Mesenchymal stem cell (in vitro differentiated cells and primary cell): ENCODE results near the gene MAP3K4.

ENCODE experiments used
- DNase-seq: peaks from one replicate; pipeline ENCODE4 v3.0.0-alpha.2; 2013
- H2AFZ ChIP-seq: one replicate; pipeline ENCODE4 v1.6.1; 2013; ENCODE audit warnings: low read depth, mild to moderate bottlenecking, control low read depth, inconsistent platforms, low read length, moderate library complexity
- H2AK5ac ChIP-seq: 2 replicates; pipeline ENCODE4 v1.6.1; 2013; ENCODE audit warnings: low read length, moderate library complexity, mild to moderate bottlenecking, inconsistent platforms; ENCODE audit not compliant: severe bottlenecking
- H2BK120ac ChIP-seq: one replicate; pipeline ENCODE4 v1.6.1; 2013; ENCODE audit warnings: low read depth, mild to moderate bottlenecking, inconsistent platforms, low read length, moderate library complexity
- H2BK12ac ChIP-seq, 2 experiments: one replicate each; pipeline ENCODE4 v1.6.1; 2013; ENCODE audit warnings: inconsistent platforms in 2 of 2, low read length in 2 of 2, mild to moderate bottlenecking in 2 of 2, moderate library complexity in 2 of 2, control low read depth in 1 of 2
- H2BK15ac ChIP-seq: one replicate; pipeline ENCODE4 v1.6.1; 2013; ENCODE audit warnings: mild to moderate bottlenecking, low read depth, inconsistent platforms; ENCODE audit not compliant: poor library complexity, severe bottlenecking
- H2BK5ac ChIP-seq: 2 replicates; pipeline ENCODE4 v1.6.1; 2013; ENCODE audit warnings: low read depth, mild to moderate bottlenecking, low read length, control low read depth, inconsistent platforms; ENCODE audit not compliant: poor library complexity, severe bottlenecking
- H3K14ac ChIP-seq, 2 experiments: one replicate each; pipeline ENCODE4 v1.6.1; 2013; ENCODE audit warnings: inconsistent platforms in 2 of 2, low read length in 2 of 2, control low read depth in 1 of 2, mild to moderate bottlenecking in 1 of 2, moderate library complexity in 1 of 2
- H3K18ac ChIP-seq, 2 experiments: one replicate each; pipeline ENCODE4 v1.6.1; 2013; ENCODE audit warnings: inconsistent platforms in 2 of 2, low read length in 2 of 2, control low read depth in 1 of 2, low read depth in 1 of 2, mild to moderate bottlenecking in 1 of 2
- H3K23ac ChIP-seq, 2 experiments: one replicate each; pipeline ENCODE4 v1.6.1; 2013; ENCODE audit warnings: inconsistent platforms in 2 of 2, low read length in 2 of 2, mild to moderate bottlenecking in 2 of 2, moderate library complexity in 2 of 2, control low read depth in 1 of 2
- H3K27ac ChIP-seq: 2 replicates; pipeline ENCODE4 v1.5.1; 2013; ENCODE audit warnings: mild to moderate bottlenecking, moderate library complexity, low read length, control low read depth, inconsistent platforms; ENCODE audit not compliant: poor library complexity, severe bottlenecking
- H3K27me3 ChIP-seq, 2 experiments: 2 replicates each; pipeline versions ENCODE4 v1.6.1 to v1.7.0; 2013; ENCODE audit warnings: low read length in 2 of 2, mild to moderate bottlenecking in 2 of 2, moderate library complexity in 2 of 2, control low read depth in 1 of 2, inconsistent platforms in 1 of 2; ENCODE audit not compliant: control insufficient read depth in 1 of 2, insufficient read depth in 1 of 2
- H3K36me3 ChIP-seq, 2 experiments: 2 replicates each; pipeline versions ENCODE4 v1.6.1 to v1.7.0; 2013; ENCODE audit warnings: low read length in 2 of 2, control low read depth in 1 of 2, inconsistent platforms in 1 of 2, low read depth in 1 of 2, mild to moderate bottlenecking in 1 of 2; ENCODE audit not compliant: insufficient read depth in 2 of 2, control insufficient read depth in 1 of 2
- H3K4ac ChIP-seq, 2 experiments: one replicate each; pipeline ENCODE4 v1.6.1; 2013; ENCODE audit warnings: inconsistent platforms in 2 of 2, low read length in 2 of 2, mild to moderate bottlenecking in 2 of 2, moderate library complexity in 2 of 2, control low read depth in 1 of 2, low read depth in 1 of 2
- H3K4me1 ChIP-seq: 2 replicates; pipeline ENCODE4 v1.6.1; 2013; ENCODE audit warnings: low read depth, low read length, control low read depth; ENCODE audit not compliant: control insufficient read depth, insufficient read depth
- H3K4me2 ChIP-seq: 2 replicates; pipeline ENCODE4 v1.6.1; 2013; ENCODE audit warnings: low read length, mild to moderate bottlenecking, inconsistent platforms; ENCODE audit not compliant: poor library complexity, severe bottlenecking
- H3K4me3 ChIP-seq, 2 experiments: 2 replicates each; pipeline versions ENCODE4 v1.5.1 to v1.7.0; 2013; ENCODE audit warnings: low read length in 2 of 2, mild to moderate bottlenecking in 2 of 2, control low read depth in 1 of 2, low read depth in 1 of 2; ENCODE audit not compliant: insufficient read depth in 1 of 2
- H3K79me1 ChIP-seq: replicated peaks from 2 replicates; pipeline ENCODE4 v1.6.1; 2013; ENCODE audit warnings: mild to moderate bottlenecking, control low read depth, low read length, inconsistent platforms; ENCODE audit not compliant: poor library complexity, severe bottlenecking
- H3K9ac ChIP-seq: 2 replicates; pipeline ENCODE4 v1.7.0; 2013; ENCODE audit warnings: mild to moderate bottlenecking, low read length, moderate library complexity
- H3K9me3 ChIP-seq: 2 replicates; pipeline ENCODE4 v1.7.0; 2013; ENCODE audit warnings: mild to moderate bottlenecking, low read length; ENCODE audit not compliant: control insufficient read depth
- H4K8ac ChIP-seq: one replicate; pipeline ENCODE4 v1.6.1; 2013; ENCODE audit warnings: inconsistent platforms, mild to moderate bottlenecking, low read length, moderate library complexity
- H4K91ac ChIP-seq: one replicate; pipeline ENCODE4 v1.6.1; 2013; ENCODE audit warnings: mild to moderate bottlenecking, low read length, inconsistent platforms
- WGBS: methylation state at CpG from one replicate; pipeline ENCODE4 v1.1.7; 2013; ENCODE audit warnings: mixed read lengths; 5-methylcytosine and 5-hydroxymethylcytosine counted together

Gene MAP3K4

DNA sequence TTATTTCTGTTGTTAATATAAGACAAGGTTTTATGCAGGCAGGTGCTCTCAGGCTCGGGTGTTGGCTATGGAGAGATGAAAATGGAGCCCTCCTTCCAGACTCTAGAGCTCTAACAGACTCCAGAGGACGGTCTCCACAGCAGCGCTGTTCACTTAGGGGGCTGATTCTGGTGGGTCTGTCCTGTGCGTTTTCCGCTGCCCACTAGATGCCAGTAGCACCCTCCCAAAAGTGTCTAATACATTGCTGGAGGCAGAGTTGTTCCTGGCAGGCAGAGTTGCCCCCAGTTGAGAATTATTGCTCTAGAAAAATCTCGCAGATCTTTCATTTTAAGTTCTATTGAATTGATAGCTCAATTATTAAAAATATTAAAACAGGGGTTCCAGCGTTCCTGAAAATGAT is 109.9 kb downstream of the MAP3K4 start:
- WGBS, result 91% methylated on average over 6 of the region's 7 CpGs
- no peak overlapping the region for H3K4me2 ChIP-seq
- no peak overlapping the region for H3K4ac ChIP-seq
- no peaks in the 10 kb centered on the region for H3K9me3 ChIP-seq
- no peak overlapping the region for H2AFZ ChIP-seq
- peaks cover 6% of the 10 kb centered on the region for H3K4me1 ChIP-seq
- no peaks in the 10 kb centered on the region for H3K79me1 ChIP-seq
- H2BK15ac ChIP-seq, result no peak overlapping the region
- no peak overlapping the region for H3K9ac ChIP-seq
- H2AK5ac ChIP-seq, result no peak overlapping the region
- peak; percentile 9 for DNase-seq
- H3K27me3 ChIP-seq, result no peaks in the 10 kb centered on the region
- H2BK5ac ChIP-seq, result no peak overlapping the region
- no peak overlapping the region for H2BK12ac ChIP-seq
- no peak overlapping the region for H2BK120ac ChIP-seq
- H3K23ac ChIP-seq, result no peak overlapping the region
- H3K36me3 ChIP-seq, result peaks cover 17 to 79% of the 10 kb centered on the region in 2 experiments
- no peak overlapping the region for H4K8ac ChIP-seq
- no peak overlapping the region for H3K4me3 ChIP-seq
- H3K14ac ChIP-seq, result no peak overlapping the region
- H3K27ac ChIP-seq, result no peak overlapping the region
- no peak overlapping the region for H4K91ac ChIP-seq
- no peak overlapping the region for H3K18ac ChIP-seq

DNA sequence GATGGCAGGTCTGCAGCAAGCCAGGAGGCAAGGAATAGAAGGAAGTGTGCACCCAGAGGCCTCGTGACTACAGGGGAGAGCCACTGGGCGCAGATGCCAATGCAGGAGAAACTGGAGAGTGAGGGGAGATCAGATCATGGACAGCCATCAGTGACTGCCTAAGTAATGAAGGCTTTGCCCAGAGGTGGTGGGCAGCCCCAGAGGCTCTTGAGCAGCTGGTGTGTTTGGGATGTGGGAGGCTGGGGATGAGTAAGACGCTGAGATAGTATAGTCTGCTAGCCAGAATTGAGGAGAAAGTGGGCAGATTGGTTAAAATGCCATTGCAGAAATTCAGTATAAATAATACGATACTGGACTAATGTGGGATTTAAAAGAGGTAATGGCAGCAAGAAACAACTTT is 111.9 kb downstream of the MAP3K4 start:
- H2BK12ac ChIP-seq, result no peak overlapping the region
- H2BK120ac ChIP-seq, result no peak overlapping the region
- no peak overlapping the region for H3K23ac ChIP-seq
- H2BK15ac ChIP-seq, result no peak overlapping the region
- no peak overlapping the region for H3K4me3 ChIP-seq
- no peak overlapping the region for H3K4me2 ChIP-seq
- H3K79me1 ChIP-seq, result peaks cover 2% of the 10 kb centered on the region
- no peaks in the 10 kb centered on the region for H3K27me3 ChIP-seq
- no peak overlapping the region for H3K4ac ChIP-seq
- H2AFZ ChIP-seq, result no peak overlapping the region
- H4K8ac ChIP-seq, result no peak overlapping the region
- no peak overlapping the region for H3K9ac ChIP-seq
- H2AK5ac ChIP-seq, result no peak overlapping the region
- H3K9me3 ChIP-seq, result no peaks in the 10 kb centered on the region
- no peak overlapping the region for H4K91ac ChIP-seq
- DNase-seq, result no peak
- no peak overlapping the region for H3K27ac ChIP-seq
- H3K14ac ChIP-seq, result no peak overlapping the region
- peaks cover 4% of the 10 kb centered on the region for H3K4me1 ChIP-seq
- no peak overlapping the region for H2BK5ac ChIP-seq
- peaks cover 20 to 81% of the 10 kb centered on the region in 2 experiments for H3K36me3 ChIP-seq
- 100% methylated on average over 4 of the region's 4 CpGs for WGBS
- H3K18ac ChIP-seq, result no peak overlapping the region

DNA sequence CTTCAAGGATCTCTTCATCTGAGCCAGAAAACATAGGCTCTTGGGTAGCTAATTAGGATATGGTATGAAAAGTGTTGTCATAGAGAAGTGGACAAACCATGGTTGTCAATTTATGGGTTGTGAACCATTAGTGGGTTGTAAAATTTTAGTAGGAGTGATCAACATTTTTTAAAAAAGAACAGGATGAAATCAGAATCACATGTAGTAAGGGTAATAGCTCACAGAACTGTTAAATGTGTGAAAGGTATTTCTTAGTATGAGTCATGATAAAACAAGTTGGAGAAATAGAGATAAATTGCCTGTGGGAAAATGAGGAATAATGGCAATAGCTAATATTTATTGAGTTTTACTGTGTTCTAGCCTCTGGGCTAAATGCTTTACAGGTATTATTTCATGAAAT is 113.4 kb downstream of the MAP3K4 start:
- Histone ChIP-seq H3K36me3 (peaks cover 23 to 83% of the 10 kb centered on the region in 2 experiments), H3K4me1 (peaks cover 3% of the 10 kb centered on the region), H3K23ac (no peak overlapping the region), H2AFZ (no peak overlapping the region), H3K9ac (peak overlapping the region; percentile 0), H4K91ac (no peak overlapping the region), H3K79me1 (peaks cover 2% of the 10 kb centered on the region), H3K27ac (no peak overlapping the region), H3K27me3 (no peaks in the 10 kb centered on the region), H3K14ac (no peak overlapping the region), H3K9me3 (no peaks in the 10 kb centered on the region), H3K4me3 (no peak overlapping the region), H4K8ac (no peak overlapping the region), H2BK12ac (no peak overlapping the region), H2BK5ac (no peak overlapping the region), H3K18ac (no peak overlapping the region), H2AK5ac (no peak overlapping the region), H3K4me2 (no peak overlapping the region), H3K4ac (no peak overlapping the region), H2BK15ac (no peak overlapping the region), H2BK120ac (no peak overlapping the region)
- no peak for DNase-seq

DNA sequence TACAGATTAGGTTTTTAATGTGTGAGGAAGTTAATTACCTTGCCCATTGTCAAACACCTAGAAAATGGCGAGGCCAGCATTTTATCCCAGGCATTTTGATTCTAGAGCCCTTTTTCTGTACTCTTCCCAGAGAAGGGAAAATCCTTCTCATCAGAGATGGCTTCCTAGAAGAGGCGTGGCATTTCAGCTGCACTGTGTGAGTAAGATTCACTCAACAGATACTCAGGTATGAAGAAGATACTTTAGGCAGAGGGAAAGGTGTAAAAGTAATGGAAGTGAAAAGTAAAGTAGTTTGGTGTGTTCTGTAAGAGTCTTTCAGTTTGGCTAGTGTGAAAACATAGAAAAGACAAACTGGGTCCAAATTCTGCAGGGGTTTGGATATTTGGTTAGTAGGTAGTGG is 113.8 kb downstream of the MAP3K4 start:
- 100% methylated on average over 2 of the region's 2 CpGs for WGBS
- no peak overlapping the region for H3K27ac ChIP-seq
- no peak overlapping the region for H3K18ac ChIP-seq
- H3K14ac ChIP-seq, result no peak overlapping the region
- no peak overlapping the region for H4K91ac ChIP-seq
- H3K27me3 ChIP-seq, result no peaks in the 10 kb centered on the region
- no peak overlapping the region for H2AFZ ChIP-seq
- H2BK5ac ChIP-seq, result no peak overlapping the region
- H2BK12ac ChIP-seq, result no peak overlapping the region
- no peak overlapping the region for H2BK15ac ChIP-seq
- no peak overlapping the region for H3K4ac ChIP-seq
- H3K36me3 ChIP-seq, result peaks cover 25 to 83% of the 10 kb centered on the region in 2 experiments
- no peak overlapping the region for H3K23ac ChIP-seq
- H3K79me1 ChIP-seq, result peaks cover 2% of the 10 kb centered on the region
- no peak overlapping the region for H3K9ac ChIP-seq
- H3K4me1 ChIP-seq, result peaks cover 2% of the 10 kb centered on the region
- no peaks in the 10 kb centered on the region for H3K9me3 ChIP-seq
- no peak overlapping the region for H2BK120ac ChIP-seq
- no peak overlapping the region for H3K4me3 ChIP-seq
- H3K4me2 ChIP-seq, result no peak overlapping the region
- no peak overlapping the region for H2AK5ac ChIP-seq
- no peak for DNase-seq
- H4K8ac ChIP-seq, result no peak overlapping the region
